Measurements from ENCODE around the gene ANKS6. TPM values are rescaled to one million over a fixed set of nuclear protein-coding genes. Genes with fewer than 3 reads are reported as not detected.

The ANKS6 gene
- polyA plus RNA-seq, 3 donors: 23.0 to 31.7 (median 25.7) TPM

GRCh38 chr9:98801561-98801960 is 5.2 kb upstream of the ANKS6 start:
- DNase-seq (ENCODE audit: extremely low read depth in 1 of 11, low read depth in 9 of 11, low spot score in 4 of 11): no peak

GRCh38 chr9:98798254-98798653 is 1.9 kb upstream of the ANKS6 start:
- no peak for DNase-seq (ENCODE audit: extremely low read depth in 1 of 11, low read depth in 9 of 11, low spot score in 4 of 11)

GRCh38 chr9:98797491-98797890 is 1.1 kb upstream of the ANKS6 start:
- no peak for DNase-seq (ENCODE audit: extremely low read depth in 1 of 11, low read depth in 9 of 11, low spot score in 4 of 11)

GRCh38 chr9:98795970-98796363 is 388 bp downstream of the ANKS6 start:
- DNase-seq (ENCODE audit: extremely low read depth in 1 of 11, low read depth in 9 of 11, low spot score in 4 of 11): no peak

- DNase-seq (ENCODE audit: extremely low read depth in 1 of 11, low read depth in 9 of 11, low spot score in 4 of 11): no peak
These were observed 930 bp downstream of the ANKS6 start for GRCh38 chr9:98795295-98795955.

- DNase-seq (ENCODE audit: extremely low read depth in 1 of 11, low read depth in 9 of 11, low spot score in 4 of 11): no peak
These were observed 1.6 kb downstream of the ANKS6 start for GRCh38 chr9:98794802-98795201.

GRCh38 chr9:98793031-98793430 is 3.3 kb downstream of the ANKS6 start:
- DNase-seq (ENCODE audit: extremely low read depth in 1 of 11, low read depth in 9 of 11, low spot score in 4 of 11): no peak

GRCh38 chr9:98791608-98792490 is 4.5 kb downstream of the ANKS6 start:
- peak in 5 of 11 donors; percentile 36 to 68 (median 56) for DNase-seq (ENCODE audit: extremely low read depth in 1 of 11, low read depth in 9 of 11, low spot score in 4 of 11)

- peak; percentile 58 to 86 (median 78) for DNase-seq (ENCODE audit: extremely low read depth in 1 of 11, low read depth in 9 of 11, low spot score in 4 of 11)
These were observed 5.3 kb downstream of the ANKS6 start for GRCh38 chr9:98790842-98791607.

GRCh38 chr9:98790134-98790841 is 6.1 kb downstream of the ANKS6 start:
- no peak for DNase-seq (ENCODE audit: extremely low read depth in 1 of 11, low read depth in 9 of 11, low spot score in 4 of 11)

GRCh38 chr9:98789483-98790133 is 6.7 kb downstream of the ANKS6 start:
- DNase-seq (ENCODE audit: extremely low read depth in 1 of 11, low read depth in 9 of 11, low spot score in 4 of 11): no peak

- no peak for DNase-seq (ENCODE audit: extremely low read depth in 1 of 11, low read depth in 9 of 11, low spot score in 4 of 11)
These were observed 8.5 kb downstream of the ANKS6 start for GRCh38 chr9:98787766-98788335.

GRCh38 chr9:98786750-98787510 is 9.4 kb downstream of the ANKS6 start:
- no peak for DNase-seq (ENCODE audit: extremely low read depth in 1 of 11, low read depth in 9 of 11, low spot score in 4 of 11)

GRCh38 chr9:98784831-98785806 is 11.2 kb downstream of the ANKS6 start:
- DNase-seq (ENCODE audit: extremely low read depth in 1 of 11, low read depth in 9 of 11, low spot score in 4 of 11): no peak

GRCh38 chr9:98783518-98784226 is 12.7 kb downstream of the ANKS6 start:
- no peak for DNase-seq (ENCODE audit: extremely low read depth in 1 of 11, low read depth in 9 of 11, low spot score in 4 of 11)

Measured in renal cortex interstitium (tissue), 11 donors.